ENCODE data around the gene TBC1D2.

DNA sequence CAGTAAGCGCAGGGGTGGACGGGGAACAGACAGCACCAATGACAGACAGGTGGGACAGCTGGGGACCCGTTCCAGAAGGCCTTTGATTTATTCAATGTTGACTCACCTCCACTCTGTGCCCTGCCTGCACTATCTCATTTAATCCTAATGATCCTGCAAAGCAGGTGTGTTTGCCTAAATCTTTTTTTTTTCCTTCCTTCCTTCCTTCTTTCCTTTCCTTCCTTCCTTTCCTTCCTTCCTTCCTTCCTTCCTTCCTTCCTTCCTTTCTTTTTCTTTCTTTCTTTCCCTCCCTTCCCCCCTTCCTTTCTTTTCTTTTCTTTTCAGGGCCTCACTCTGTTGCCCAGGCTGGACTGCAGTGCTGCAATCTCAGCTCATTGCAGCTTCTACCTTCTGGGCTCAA is 45.9 kb downstream of the TBC1D2 start:
- TF ChIP-seq POLR2A (IDR thresholded peaks at IDR 0.05; ENCODE audit: low read depth, low read length) (no peak), SMC3 (IDR thresholded peaks at IDR 0.05; ENCODE audit: low read depth, low read length) (no peak), CEBPB (IDR thresholded peaks at IDR 0.05; ENCODE audit: low read depth, low read length) (no peak), FOS (IDR thresholded peaks at IDR 0.05; ENCODE audit: low read depth, low read length) (no peak), MXI1 (IDR thresholded peaks at IDR 0.05; ENCODE audit: borderline replicate concordance, low read depth, low read length) (no peak), MAZ (IDR thresholded peaks at IDR 0.05; ENCODE audit: borderline replicate concordance, low read depth, low read length) (no peak)
- TF ChIP-seq, protein P1, sequence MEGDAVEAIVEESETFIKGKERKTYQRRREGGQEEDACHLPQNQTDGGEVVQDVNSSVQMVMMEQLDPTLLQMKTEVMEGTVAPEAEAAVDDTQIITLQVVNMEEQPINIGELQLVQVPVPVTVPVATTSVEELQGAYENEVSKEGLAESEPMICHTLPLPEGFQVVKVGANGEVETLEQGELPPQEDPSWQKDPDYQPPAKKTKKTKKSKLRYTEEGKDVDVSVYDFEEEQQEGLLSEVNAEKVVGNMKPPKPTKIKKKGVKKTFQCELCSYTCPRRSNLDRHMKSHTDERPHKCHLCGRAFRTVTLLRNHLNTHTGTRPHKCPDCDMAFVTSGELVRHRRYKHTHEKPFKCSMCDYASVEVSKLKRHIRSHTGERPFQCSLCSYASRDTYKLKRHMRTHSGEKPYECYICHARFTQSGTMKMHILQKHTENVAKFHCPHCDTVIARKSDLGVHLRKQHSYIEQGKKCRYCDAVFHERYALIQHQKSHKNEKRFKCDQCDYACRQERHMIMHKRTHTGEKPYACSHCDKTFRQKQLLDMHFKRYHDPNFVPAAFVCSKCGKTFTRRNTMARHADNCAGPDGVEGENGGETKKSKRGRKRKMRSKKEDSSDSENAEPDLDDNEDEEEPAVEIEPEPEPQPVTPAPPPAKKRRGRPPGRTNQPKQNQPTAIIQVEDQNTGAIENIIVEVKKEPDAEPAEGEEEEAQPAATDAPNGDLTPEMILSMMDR (conservative IDR thresholded peaks at IDR 0.05; ENCODE audit: low read depth, low read length), result no peak
- TF ChIP-seq, protein P2, sequence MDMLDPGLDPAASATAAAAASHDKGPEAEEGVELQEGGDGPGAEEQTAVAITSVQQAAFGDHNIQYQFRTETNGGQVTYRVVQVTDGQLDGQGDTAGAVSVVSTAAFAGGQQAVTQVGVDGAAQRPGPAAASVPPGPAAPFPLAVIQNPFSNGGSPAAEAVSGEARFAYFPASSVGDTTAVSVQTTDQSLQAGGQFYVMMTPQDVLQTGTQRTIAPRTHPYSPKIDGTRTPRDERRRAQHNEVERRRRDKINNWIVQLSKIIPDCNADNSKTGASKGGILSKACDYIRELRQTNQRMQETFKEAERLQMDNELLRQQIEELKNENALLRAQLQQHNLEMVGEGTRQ (IDR thresholded peaks at IDR 0.05; ENCODE audit: low read depth, low read length), result no peak

All from IMR-90 (cell line).